HG02610 (cell line): ENCODE data around the gene VAX1.
A peak's percentile ranks its signal among the peaks of the same experiment; 100 is the strongest.
"Not testable (repeated sequence)": the region's sequence is repeated elsewhere in the genome, so short reads cannot be mapped to it uniquely, and the experiment has no call there.

Source experiments
- ATAC-seq: cut with Tn5 transposase; IDR thresholded peaks from one replicate; pipeline ENCODE4 v1.9.1; 2021; ENCODE audit warnings: mild to moderate bottlenecking, moderate library complexity; ENCODE audit not compliant: unreplicated experiment

The VAX1 gene

DNA sequence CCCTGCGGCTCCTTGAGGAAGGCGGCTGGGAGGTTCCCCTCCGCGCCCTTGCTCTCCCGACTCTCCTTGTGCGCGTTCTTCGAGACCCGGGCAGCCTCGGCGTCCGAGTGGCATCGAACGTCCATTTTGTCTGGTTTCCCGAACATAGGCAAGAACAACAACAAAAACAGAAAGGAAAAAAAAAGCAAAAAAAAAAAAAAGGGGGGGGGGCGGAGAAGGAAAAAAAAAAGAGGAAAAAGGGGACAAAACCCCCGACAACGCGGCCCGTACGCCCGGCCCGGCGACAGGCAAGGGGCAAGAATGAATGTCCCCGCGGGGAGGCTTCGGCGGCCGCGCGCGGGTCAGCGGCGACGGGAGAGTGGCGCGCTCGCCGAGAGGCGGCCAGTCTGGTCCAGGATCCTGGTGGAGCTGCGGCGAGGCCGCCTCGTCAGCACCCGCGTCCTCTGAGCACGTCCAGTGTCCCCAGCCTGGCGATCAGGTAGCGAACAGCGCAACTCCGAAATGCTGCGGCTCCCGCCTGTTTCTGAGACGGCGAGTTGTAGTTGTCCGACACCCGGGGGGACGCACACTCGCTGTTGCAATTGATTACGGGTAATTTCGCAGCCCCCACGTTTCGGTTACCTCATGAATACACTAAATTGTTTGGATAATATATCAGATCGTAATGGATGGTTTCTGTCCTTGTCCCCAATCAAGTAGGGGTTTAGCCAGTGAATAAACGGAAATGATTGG, at the start of gene VAX1:
TSS of gene VAX1 (minus strand) at position 360 of the 732 bp plus-strand sequence. CDS start at position 146, 214 bp downstream.
- ATAC-seq: no peak

DNA sequence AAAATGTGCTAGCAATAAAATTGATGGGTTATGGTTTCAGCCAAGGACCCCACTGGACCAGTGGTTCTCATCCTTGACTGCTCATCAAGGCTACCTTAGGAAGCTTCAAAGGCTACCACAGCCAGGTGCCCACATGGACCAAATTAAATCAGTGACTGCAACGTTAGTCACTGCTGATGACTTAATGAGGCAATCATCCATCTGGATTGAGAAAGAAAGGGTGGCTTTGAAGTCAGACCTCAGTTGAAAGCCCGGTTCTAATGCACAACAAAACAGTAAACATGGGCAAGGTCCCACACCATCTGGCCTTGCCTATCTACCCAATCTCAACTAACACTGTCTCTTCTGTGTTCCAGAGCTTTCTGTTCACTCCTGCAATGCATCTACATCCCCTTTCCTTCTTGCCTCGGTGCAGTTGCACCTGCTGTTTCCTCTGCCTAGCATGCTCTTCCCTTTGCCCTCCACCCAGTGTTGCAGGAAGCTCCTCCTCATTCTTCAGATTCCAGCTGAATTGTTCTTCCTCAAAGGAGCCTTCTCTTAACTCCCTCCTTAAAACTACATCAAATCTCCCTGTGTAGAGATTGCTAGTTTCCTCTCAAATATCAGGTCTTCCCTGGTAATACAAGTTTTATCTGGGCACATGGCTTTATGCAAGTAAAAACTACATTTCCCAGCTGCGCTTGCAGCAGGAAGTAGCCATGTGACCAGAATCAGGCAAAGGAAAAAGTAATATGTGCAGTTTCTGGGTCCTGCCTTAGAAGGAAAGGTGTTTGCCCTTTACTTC, 49.0 kb upstream of the VAX1 start:
- ATAC-seq: no peak

DNA sequence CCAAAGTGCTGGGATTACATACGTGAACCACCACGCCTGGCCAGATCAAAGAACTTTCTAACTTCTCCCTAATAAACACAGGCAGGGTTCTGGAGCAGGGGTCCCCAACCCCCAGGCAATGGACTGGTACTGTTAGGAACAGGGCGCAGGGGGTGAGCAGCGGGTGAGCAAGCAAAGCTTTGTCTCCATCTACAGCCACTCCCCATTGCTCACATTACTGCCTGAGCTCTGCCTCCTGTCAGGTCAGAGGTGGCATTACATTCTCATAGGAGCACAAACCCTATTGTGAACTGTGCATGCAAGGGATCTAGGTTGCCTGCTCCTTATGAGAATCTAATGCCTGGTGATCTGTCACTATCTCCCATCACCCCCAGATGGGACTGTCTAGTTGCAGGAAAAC, 47.7 kb upstream of the VAX1 start:
- ATAC-seq: not testable (repeated sequence)

GRCh38 chr10:117184821-117185220, 46.8 kb upstream of the VAX1 start:
- no peak for ATAC-seq

DNA sequence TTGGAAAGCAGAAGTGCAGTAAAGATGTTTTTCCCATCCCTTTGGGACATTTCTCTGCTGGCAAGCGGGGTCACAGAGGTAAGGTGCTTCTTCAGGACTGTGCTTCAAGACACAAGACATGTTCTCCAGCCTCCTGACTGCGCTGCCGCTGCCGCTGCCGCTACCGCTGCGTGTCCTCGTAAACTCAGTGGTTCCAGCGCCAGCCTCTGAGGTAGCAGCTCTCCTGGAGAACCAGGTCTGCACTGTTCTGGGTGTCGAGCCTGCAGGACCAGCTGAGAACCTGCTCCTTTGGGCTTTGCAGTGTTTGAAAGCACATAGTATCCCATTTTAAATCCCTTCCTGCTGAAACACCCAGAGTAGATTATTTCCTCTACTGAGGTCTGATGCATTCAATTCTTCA, 46.2 kb upstream of the VAX1 start:
- no peak for ATAC-seq

- no peak for ATAC-seq
Observed at GRCh38 chr10:117178190-117178589, 40.1 kb upstream of the VAX1 start.

DNA sequence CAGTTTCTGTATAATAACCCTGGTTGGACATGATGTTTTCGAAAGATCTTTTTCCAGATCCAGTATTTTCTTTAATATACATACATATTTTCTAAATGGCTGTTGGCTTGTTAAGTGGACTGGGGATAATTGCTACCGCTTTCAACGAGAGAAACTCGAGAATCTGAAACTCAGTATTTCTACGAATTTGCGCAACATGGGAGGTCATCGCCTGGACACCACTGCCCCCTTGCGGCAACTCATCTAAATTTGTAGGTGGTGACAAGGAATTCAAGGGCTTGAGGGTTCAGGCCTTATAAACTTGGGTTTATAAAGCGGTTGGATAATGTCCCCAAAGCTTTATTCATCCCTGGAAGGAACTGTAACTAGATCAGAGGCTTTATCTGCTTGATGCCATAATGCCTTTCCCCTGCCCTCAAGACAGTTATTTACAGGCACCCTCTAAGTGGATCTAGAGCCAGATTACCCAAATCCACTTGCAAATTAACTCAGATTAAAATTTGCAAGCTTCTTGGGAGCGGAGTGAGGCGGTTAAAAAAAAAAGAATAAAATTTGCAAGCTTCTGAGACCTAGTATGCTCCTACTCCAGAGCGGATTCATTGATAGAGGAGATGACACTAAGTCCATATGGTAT, 37.9 kb upstream of the VAX1 start:
- peak; percentile 41 for ATAC-seq

DNA sequence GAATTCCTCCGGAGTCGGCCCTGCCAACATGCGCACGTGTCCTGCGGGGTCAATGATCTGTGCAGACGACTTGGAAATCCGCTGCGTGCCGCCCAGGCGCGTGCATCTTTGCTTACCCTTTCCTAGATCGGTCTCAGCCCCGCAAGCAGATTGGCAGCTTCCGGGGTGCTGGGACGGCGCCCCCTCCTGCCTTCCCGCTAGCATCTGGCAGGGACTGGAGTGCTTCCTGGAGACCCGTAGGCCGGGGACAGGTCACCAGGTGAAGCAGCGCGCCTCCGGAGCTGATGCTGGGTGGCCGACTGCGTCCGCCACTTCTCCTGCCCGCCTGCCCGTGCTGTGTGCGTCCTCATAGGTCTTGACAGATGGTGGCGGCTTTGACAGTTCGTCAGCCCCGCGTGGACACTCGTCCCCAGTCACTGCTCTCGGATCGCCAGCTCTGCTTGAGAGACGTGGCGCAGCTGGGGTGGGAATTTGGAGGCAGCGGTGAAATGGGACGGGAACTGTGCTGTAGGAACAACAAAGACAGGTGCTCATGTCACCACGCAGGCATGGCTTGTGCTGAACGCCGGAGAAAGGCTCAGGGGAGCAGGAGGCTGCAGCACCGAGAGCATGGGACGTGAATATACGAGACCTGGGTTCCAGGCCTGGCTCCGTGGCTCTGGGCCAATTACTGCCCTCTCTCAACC, 37.3 kb upstream of the VAX1 start:
- ATAC-seq: peak; percentile 25

GRCh38 chr10:117174439-117175214, 36.6 kb upstream of the VAX1 start:
- peak; percentile 88 for ATAC-seq

GRCh38 chr10:117170244-117170643, 32.2 kb upstream of the VAX1 start:
- ATAC-seq: no peak

DNA sequence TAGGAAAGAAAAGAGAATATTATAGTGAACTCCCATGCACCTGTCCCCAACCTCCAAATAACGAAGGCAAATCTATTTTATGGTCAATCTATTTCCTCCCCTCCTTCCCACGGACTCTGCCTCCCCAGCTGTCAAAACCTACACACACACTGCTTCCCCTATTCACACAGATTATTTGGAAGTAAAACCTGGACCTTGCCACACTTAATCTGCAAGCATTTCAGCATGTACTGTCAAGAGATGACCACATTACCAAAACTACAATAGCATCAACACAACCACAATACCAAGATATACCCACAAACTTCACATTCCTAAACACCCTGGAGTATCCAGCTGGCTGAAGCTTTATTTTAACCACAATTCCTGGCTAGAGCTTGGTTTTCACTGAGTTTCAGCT, 31.4 kb upstream of the VAX1 start:
- no peak for ATAC-seq

DNA sequence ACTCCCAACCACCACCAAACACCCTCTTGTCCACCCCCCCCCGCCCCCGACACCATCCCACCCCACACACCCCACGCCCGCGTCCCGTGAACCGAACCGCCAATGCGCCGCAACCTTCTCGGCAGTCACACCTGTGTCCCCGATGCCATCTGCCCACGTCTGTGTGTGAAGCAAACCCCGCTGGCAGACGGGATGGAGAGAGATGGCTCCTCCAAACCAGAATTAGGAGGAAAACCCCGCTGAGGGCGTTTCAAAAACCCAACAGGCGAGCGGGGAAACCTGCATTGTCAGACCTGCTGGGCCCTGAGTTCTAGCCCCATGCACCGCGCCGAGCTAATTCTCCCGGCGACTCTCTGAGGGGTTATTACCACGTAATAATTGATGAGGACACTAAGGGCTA, 30.7 kb upstream of the VAX1 start:
- ATAC-seq: no peak

DNA sequence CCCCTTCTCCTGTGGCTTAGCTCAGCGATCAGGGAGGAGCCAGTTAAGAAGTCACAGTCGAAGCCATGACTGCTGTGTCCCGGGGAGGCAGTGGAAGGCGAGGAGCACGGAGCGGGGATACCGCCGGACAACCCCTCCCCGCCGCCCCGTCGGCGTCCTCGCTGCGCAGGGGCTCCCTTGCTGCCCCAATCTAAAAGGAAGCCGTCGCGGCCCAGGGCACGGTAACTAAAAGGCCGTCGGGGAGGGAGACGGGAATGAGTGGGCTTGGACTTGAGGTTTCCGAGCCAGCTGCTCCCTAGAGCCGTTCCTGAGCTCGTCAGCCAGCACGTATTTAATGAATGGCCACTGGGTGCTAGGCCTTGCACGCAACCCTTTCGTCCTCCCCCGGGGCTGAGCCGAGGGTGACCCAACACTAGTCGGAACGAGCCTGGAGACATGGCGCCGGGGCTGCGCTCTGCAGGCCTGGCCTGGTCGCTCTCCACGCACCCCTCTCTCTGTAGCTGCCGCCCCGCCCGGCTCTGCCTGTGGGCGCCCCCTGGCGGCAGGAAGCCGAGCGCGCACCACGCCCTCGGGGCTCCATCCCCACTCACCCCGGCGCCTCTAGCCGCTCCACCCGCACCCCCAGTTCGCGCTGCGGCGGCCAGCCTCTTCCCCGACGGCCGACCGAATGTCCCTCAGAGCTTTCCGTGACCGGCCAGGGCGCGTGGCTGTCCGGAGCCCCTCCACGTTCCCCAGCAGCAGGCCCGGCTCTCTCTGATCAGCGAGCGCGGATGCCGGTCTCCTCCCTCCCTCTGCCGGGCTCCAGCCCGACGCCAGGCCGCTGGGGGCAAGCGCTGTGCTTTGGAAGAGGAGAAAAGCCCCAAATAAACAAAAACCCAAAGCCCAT, 30.0 kb upstream of the VAX1 start:
- ATAC-seq: peak; percentile 73

DNA sequence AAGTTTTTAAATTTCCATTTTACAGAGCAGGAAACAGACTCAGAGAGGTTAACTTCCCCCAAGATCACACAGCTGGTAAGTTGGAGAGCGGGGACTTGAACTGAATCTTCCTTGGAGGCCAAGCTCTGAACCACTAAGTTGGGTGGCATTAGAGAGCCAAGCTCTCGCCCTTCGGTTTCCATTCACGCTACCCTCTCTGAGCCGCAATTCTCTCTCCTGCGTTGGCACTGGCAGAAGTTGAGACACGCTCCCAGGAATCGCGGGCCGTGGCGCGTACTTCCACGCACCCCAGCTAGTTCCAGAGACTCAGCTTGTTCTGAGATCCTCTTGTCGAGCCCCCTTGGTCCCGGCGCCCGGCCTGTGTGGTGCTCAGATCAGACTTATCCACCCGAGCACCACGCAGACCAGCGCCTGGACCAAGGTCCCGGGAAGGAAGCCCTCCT, 29.3 kb upstream of the VAX1 start:
- ATAC-seq: no peak

DNA sequence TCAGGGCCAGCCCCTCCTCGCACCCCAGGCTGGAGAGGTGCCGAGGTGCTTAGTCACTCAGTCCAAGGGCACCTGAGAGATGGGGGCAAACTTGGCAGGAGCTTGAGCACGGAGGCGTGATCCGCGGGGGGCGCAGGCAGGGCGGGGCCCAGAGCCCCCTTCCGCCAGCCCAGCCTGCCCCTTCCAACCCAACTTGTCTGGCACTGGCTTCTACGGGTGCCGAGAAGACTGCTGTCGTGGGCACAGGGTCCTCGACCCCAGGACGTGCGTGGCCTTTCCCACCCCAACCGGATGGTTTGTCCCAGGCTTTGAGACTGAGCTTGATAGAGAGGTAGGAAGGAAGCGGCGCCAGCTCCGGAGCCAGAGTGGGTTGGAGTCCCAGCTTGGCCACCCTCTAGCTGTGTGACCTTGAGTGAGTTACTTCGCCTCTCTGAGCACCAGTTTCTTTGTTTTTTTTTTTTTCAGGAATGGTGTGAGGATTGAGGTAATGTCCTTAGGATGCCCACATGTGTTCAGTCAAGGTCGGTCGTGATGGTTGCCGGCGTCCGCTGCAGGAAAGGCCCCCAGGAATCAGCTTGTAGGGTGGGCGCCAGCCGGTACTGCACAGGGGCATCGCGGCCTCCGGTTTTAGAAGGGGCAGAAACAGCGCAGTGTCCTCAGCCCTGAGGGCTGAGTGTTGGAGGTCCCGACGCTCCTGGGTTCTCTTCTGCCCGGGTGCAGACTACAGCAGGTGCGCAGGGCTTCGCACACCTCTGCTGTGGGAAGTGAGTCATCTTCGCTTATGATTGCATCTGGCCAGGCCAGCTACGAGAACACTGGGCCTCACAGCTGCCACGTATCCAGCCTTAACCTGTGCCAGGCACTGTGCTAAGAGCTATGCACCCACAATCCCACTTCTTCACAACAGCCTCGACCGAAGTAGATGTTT, 28.6 kb upstream of the VAX1 start:
- no peak for ATAC-seq

DNA sequence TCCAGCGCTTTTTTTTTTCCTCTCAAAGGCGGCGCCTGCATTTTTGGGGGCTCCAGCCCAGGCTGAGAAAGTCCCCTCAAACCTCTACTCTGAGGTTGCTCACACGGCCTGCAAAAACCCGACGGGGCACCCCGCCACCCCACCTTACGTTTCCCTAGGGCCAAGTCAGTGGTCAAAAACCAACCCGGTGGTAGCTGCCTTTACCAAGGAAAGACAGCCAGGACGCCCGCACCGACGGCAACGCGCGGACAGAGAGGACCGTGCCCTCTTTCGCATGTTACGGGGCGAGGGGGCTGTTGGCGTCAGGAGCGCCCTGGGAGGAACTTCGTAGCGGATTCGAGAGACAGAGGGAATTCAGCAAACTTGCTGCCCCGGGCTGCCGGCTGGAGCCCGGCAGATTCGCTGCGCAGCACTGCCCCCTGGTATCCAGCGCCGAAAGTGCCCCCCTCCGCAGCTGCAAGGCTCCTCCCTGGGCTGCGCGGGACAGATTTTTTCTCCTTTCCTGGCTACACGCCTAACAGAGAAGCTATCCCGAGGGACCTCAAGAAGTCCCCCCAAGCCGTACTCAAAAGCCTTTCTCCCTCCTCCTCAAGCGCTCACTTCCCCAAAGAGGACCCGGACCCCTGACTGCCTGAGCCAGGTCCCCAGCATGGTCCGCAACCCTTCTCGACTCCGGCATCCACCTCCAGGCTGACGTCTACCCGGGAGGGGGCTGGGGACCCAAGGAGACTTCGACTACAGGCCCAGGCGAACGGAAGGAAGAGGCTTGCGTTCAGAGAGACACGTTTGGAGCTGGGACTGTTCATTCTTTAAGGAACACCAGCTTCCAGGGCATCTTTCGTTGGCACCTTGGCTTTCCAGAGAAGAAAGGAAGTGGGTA, 27.7 kb upstream of the VAX1 start:
- no peak for ATAC-seq
